ENCODE data around the gene ACYP2. TPM values are rescaled to one million over a fixed set of nuclear protein-coding genes. Genes with fewer than 3 reads are reported as not detected.

Gene ACYP2
- polyA plus RNA-seq, 1 donor: 19.6 TPM

DNA sequence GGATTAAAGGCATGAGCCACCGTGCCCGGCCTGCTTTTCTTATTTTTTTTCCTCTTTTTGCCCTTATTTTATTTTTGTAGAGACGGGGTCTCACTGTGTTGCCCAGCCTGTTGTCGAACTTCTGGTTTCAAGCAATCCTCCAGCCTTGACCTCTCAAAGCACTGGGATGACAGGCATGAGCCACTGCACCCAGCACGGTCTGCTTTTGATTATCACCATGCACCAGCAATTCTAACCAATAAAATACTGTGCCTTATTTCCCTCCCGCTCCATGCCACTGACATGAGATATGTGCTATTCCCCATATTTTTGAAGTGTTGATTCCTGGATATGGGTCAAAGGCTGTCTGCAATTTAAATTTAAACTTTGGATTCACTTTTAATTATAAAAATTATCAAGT lies 42.9 kb downstream of the ACYP2 start:
- no peak for DNase-seq

DNA sequence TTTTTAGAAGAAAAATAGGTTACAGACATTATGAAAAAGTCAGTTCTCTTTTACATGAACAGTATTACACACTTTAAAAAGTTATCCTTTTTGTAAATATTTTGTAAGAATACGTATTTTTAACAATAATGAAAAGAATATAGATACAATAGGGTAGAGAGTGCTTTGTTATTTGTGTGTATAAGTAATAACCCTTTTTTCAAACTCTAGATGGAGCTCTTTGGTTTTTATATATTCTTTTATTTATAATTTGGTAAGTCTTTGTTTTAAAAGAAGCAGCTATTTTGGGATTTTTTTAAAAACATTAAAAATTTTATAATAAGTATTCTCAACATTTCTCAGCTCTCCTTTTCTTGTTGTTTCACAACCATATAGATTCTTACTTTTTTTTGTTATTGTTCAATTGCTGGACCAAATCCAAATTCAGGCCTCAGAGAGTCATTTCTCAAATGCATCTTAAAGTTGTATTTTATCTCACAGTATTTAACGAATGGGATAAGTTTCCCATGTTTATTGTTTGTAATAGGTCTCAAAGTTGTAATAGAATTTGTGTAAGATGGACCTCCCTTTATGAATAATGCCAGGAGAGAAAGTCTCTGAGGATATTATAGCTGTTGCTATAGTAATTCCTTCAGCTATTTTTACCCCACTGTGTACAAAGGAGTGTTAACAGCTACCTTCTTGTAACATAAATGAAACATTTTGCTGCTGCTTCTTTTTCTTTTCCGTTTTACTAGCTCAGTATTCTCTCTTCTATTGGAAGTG lies 46.4 kb downstream of the ACYP2 start:
- peak; percentile 10 for DNase-seq

DNA sequence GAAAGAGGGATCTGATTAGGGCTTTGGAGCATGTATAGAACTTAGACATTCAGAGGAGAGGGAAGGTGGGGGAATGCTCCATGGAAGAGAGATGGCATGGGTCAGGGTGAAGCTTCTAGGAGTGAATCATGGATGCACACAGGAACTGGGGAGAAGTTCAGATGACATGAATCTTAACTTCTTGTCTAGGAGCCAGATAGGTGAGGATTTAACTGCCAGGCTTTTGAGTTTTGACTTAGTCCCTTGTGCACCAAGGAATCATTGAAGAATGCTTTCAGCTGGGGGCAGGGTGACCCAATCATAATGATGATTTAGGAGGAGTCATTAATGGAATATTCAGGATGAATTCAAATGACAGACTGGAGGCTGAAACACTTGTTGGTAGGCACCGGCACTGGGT lies 48.7 kb downstream of the ACYP2 start:
- DNase-seq: no peak

DNA sequence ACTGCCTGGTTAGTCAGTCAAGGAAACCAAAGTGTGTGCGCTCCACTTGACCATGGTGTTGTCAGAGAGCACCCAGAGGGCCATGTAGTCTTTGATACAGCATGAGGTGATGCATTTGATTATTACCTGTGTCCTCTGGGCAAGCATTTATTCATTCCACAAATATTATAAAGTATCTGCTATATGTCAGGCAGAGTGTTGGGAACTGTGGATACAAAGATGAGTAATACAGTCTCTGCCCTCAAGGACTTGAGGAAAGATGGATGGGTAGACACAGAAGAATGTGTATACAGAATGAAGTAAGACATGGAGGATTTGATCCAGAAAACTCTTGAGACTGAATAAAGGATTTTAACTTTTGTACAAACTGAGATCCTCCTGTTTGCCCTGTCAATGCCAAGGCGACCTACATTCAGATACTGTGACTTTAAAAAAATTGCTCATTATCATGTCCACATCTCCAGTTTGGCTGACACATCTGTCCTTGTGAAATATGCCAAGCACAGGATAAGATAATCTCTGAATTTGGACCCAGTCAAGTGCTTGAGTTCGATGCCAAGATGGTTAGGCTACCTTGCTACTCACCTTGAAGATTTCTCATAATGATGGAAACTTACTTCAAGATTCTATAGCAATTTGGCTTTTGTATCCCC lies 50.8 kb downstream of the ACYP2 start:
- DNase-seq: no peak

DNA sequence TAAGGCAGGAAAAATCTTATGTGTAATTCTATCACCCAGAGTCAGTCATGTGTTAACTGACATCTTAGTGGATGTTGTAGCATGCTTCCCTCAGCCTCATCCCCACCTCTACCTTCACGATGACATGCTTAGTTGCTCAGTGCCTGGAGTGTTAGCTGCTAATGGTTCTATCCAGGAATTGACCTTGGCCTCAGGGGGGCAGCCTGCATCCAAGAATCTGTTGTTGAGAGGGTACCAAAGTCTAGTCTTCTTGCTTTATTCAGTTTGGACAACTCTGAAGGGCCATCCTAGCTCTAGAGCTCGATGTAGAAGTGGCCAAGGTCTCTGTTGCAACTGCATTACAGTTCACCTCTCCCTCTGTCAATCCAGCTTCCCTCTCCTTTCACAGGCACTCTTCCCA lies 61.2 kb downstream of the ACYP2 start:
- DNase-seq: peak; percentile 36

DNA sequence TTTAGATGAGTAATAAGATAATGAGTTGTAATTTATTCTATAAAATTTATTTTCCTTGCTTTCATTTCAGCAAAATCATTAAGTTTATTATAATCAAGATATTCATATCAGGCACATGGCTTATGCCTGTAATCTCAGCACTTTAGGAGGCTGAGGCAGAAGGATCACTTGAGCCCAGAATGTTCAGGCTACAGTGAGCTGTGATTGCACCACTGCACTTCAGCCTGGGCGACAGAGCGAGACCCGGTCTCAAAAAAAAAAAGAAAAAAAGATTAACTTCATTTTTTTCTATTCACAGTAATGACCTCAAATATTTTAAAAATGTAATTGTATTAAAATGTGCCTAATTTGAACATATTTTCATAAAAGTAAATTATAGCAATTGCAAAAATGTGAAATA lies 67.9 kb downstream of the ACYP2 start:
- no peak for DNase-seq

DNA sequence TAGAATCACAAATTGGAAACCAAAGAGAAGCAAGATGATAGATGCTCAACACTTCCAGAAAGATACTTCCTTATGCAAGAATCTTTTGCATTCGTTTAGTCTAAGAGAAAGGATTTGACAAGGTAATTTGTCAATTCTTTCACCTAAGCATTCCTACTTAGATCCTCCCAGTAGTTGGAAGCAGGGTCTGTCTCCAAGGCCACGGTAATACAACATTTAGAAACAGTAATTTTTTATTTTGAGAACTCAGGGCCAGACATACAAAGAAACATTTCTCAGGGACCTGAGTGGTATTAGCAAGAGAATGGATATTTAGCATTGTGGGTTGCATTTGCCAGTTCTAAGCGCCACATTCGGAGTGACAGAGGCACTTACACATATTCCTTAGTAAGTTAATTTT lies 68.6 kb downstream of the ACYP2 start:
- DNase-seq: no peak

DNA sequence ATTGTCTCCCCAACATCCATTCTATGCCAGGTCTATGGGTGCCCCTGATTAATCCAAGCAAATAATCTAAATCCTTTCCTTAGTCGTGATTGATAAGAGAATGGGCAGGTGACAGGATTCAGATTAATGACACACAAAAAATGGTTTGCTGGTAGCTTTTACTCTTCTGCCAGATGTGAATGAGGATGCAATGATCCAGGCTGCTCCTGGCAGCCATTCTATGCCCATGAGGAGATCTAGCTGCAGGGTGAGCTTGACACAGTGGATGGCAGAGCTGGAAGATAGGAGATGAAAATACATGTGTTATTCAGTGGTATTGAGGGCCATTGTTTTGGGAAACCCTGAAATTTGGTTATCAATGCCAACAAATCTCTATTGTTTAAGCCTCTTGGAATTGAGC lies 69.7 kb downstream of the ACYP2 start:
- DNase-seq: no peak

DNA sequence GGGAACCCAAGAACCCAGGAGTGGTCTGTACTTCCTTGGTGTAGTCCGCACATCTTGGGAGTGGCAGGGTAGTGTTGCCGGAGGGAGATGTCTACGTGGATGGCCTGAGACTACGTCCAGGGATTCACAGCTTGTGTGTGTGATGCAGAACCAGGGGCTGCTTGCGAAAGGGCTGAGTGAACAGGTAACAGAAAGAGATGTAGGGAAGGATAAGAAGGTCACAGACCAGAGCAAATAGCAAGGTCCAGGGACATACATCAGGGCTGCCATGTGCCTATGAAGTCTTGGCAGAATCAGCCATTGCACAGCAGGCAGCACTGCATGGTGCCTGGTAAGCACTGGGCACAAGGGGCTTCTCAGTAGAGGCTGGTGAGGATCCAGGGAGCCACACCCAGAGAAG lies 71.9 kb downstream of the ACYP2 start:
- no peak for DNase-seq

DNA sequence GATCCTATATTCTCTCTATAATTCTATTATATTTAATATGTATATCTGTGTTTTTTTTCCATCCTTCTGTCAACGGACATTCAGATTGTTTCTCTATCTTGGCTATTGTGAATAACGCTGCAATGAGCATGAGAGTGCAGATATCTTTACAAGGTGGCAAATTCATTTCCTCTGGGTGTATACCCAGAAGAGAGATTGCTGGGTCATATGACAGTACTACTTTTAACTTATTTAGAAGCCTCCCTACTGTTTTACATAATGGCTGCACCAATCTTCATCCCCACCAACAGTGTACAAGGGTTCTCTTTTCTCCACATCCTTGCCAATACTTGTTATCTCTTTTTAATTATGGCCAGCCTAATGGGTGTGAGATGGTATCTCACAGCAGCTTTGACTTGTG lies 74.1 kb downstream of the ACYP2 start:
- DNase-seq: no peak

DNA sequence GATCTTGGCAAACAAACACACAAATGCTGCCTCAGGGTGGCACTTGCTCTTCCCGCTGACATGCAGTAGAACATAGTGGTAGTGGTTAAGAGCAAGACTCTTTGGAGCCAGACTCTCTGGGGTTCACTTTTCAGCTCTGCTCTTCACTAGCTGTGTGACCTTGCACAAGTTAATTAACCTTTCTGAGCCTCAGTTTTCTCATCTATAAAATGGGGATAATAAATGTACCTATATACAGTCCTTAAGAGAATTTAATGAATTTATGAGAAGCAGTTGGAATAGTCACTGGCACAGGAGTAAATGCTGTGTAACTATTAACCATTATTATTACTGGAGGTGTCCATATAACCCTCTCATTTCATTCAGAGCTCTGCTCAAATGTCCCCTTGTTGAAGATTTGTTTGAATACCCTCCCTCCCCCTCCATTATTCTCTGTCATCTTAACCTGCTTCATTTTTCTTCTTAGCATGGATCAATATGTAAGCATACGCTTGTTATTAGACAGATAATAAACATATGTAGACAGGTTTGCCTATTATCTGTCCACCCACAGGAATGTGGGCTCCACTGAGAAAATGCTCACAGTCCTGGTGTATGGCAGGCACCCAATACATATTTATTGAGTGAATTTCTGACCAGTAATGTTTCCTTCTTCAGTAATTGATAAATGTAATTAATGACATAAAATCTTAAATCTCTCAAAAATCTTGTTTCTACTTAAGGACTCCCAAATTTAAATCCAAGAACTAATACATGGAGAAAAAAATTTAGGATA lies 76.1 kb downstream of the ACYP2 start:
- DNase-seq: no peak

DNA sequence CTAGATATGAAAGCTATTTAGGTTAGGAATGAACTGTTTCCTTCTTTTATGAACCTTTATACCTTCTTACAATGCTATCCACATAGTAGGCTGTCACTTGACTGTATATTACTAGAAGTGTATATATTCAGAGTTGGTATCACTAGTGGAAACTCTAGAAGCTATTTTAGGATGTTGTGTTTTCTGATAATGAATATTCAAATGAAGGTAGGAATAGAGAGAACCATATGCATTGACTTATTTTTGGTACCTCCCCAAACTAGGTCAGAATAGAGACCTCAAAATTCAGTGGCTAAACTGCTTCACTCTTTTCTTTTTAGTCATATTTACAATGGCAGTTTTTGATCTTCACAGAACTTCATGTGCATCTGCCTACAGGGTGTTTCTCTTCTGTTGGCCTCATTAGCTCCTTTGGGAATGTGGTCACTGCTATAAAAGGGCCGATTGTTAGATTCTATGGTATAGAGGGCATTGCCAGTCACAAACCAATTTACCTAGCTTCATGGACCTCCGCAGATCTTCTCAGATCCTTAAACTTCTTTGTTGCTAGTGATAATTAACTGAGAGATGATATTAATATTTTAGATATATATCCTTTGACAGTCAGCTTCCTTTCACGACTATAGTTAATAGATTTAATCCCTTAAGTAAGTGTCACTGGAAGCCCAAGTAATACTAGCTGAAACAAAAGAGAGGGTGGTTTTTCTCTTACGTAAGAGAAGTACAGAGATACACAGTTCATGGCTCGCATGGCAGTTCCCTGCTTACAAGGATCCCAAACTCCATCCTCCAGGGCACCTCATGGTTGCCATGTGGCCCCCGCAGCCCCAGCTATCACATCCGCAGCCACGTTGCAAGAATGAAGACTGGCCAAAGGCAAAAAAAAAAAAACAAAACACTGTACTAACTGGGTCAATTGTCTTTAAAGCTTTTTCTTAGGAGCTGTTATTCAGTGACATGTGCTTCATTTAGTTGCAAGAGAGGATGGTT lies 79.6 kb downstream of the ACYP2 start:
- no peak for DNase-seq

DNA sequence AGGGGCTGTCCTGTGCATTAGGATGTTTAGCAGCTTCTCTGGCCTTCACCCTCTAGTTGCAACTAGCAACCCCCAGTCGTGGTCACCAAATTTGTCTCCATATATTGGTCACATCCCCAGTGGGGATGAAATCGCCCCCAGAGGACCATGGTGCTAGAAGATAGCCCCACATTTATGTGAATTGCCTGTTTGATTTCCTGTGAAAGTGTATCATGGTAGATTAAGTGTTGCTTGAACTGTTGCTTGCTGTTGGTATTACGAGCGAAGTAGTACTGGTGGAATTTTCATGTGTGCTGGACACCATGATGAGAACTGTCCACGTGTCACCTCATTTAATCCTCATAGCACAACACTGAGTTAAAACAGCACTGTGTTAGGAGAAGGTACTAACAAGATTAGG lies 81.2 kb downstream of the ACYP2 start:
- DNase-seq: no peak

DNA sequence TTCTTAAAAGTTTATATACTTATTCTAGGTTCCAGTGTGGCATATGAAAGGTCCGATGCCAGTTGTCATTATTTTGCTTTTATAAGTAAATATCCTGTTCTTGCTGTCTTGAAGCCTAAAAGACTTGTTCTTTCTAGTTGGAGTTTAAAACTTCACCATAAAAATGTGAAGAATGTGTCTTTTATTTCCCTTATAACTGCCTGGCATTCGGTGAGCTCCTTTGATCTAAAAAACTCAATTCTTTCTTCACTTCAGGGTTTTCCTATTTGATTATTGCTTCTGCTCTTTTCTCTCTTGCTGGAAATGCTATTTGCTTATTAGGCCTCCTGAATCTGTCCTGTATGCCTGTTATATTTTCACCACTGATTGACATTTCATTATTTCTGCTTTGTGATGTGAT lies 89.1 kb downstream of the ACYP2 start:
- DNase-seq: no peak

DNA sequence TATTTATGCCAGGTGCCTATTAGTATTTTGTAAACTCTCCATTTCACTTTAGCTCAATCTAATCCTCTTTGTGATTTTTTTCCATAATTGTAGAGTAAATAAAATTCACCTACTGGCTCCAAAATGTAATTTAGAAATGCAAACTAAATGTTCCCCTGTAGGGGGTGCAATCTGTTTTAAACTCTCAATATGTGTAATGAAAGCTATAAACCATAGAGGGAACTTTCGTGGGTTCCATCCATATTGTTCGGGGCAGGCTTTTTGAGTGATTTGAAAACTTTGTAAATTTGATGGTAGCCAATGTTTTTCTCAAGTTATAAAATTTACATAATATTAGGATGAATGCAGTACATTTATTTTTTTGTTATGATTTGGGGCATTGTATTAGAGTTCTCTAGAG lies 91.2 kb downstream of the ACYP2 start:
- peak; percentile 34 for DNase-seq

DNA sequence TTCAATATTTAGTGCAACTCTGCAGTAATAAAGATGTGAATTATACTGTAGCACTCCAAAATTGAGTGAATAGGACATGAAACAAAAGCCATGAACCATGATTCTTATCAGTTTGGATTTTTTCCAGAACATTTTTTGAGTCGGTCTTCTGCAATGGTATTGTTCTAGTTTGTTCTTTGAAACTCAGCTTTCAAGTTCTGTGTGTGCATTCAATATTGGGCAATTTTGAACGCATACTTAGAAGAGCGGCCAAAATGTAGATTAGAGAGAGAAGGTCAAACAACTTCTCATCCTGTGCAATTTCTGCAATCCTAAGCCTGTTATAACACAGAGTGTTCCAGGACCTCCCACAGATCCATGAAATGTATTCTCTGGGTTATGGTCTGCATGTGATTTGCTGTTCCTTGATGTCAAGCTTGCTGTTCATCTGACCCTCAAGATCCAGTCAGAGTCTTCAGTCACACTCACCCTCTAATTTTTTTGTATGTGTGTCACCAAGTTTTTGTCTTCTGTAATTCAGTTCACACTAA lies 92.3 kb downstream of the ACYP2 start:
- DNase-seq: peak; percentile 11

DNA sequence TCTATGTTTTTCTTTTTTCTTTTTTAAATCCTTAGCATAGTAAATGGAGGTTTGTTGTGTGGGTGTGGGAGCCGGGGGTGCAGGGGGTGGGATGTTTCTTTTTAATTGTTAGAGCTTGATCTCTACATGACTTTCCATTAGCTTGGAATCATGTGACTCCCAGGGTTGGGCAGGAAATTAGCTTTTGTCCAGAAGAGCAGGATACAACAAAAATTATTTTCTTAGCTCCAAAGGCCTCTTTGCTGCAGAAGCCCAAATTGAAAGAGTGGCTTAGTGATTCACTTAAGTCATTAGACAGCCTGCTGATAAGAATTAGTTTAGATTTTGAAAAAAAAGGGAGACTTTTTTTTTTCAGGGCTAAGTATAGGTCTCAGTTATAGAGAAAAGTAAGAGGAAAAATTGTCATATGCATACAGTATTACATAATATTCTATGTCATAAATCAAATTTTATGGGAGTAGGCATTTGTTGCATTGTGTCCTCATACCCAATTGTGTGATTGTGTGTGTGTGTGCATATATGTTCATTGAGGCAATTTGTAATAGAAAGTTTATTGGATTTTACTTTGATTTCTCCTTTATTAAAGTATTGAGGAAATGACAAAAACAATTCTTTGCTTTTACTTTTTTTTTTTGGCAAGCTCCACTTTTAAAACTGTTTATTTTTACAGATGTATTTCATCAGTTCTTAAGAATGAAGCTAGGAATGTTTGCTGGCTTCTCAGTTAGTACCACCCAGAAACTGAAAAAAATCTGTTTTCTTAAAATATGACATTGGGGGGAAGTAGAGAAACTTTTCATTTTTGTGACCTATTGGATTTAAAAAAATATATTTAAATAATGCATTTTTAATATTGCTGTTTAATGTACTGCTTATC lies 93.2 kb downstream of the ACYP2 start:
- DNase-seq: peak; percentile 25

DNA sequence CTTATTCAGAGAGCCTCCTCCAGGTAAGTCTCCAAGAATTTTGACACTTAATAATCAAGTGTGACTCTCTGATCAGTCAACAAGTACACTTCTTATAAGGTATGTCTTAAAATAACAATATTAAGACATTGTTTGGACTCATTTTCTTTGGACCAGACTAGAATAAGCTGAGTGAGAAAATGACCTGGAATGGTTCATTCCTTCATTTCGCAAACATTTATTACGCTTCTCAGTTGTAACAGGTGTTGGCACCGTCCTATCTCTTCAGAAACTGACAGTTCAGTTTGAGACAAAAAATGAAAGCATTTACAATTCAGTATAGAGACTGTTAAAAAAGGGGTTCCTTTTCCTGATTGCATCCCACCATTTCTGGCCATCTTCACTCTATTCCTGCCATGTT lies 94.0 kb downstream of the ACYP2 start:
- no peak for DNase-seq

DNA sequence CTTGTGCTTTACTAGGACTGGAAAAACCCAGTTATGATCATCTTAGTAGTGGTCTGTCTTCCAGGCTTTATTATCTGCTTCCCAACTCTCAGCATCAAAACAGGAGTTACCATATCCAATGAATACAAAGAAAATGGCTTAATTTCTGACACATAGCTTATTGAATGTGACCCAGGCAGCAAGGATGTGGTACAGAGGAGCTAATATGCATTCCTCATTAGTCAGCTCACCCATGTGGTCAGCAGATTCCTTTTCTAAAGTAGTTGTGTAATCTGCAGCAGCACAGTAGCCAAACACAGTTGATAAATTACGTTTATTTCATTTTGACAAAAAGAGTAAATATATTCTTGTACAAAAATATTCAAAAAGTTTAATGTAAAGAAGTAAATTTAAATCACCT lies 97.0 kb downstream of the ACYP2 start:
- no peak for DNase-seq

DNA sequence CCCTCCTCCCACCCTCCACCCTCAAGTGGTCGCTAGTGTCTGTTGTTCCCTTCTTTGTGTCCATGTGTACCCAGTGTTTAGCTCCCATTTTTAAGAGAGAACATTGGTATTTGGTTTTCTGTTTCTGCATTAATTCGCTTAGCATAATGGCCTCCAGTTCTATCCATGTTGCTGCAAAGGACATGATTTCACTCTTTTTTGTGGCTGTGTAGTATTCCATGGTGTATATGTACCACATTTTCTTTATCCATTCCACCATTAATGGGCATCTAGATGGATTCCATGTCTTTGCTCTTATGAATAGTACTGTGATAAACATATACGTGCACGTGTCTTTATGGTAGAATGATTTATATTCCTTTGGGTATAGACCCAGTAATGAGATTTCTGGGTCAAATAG lies 97.7 kb downstream of the ACYP2 start:
- DNase-seq: no peak

DNA sequence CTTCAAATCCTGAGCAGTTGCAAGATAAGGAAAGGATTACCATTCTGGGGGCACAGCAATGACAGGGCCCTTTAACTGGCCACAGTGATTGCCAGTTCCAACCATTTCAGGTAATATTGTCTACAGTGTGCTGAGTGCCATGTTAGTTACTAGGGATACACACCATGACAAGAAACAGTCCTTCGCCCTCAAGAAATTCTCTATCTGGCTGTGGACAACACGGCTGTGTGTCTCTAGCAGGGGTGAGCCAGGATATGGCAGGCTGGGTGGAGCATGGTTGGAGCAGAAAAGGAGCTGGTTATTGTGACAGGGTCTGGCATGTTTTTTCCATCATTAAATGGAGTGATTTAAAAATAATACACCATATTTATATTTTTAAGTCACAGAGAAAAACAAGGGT lies 109.6 kb downstream of the ACYP2 start:
- no peak for DNase-seq

All from left kidney (tissue), 2 donors.